ENCODE data around the gene RIC3.

Gene RIC3

DNA sequence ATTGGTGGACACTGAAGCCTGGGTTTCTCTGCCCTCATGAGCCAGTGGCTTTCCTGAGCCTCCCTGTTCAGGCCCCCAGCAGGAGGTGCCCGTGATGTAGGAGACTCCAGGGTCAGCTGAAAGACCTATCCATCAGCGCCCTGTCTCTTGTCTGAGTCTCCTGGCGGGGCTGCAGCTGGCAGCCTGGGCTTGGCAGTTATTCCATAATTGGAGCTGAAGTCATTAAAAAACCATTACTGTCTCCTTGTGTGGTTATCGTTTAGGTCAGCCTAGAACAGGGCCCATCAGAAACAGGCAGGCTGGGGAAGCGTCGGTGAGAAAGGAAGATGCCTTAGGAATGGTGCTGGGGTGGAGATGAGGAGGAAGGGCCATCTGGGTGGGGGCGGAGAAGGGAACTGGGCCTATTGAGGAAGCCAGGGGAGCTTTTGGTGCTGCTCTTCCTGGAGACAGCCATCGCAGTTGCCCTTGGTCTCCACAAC is 82.8 kb downstream of the RIC3 start:
- no peak for DNase-seq

- no peak for DNase-seq
Measured at GRCh38 chr11:8085011-8085645, 83.7 kb downstream of the RIC3 start.

- DNase-seq: no peak
Measured at GRCh38 chr11:8084352-8084751, 84.5 kb downstream of the RIC3 start.

- no peak for DNase-seq
Measured at GRCh38 chr11:8083871-8084281, 84.9 kb downstream of the RIC3 start.

- no peak for DNase-seq
Measured at GRCh38 chr11:8083088-8083395, 85.8 kb downstream of the RIC3 start.

DNA sequence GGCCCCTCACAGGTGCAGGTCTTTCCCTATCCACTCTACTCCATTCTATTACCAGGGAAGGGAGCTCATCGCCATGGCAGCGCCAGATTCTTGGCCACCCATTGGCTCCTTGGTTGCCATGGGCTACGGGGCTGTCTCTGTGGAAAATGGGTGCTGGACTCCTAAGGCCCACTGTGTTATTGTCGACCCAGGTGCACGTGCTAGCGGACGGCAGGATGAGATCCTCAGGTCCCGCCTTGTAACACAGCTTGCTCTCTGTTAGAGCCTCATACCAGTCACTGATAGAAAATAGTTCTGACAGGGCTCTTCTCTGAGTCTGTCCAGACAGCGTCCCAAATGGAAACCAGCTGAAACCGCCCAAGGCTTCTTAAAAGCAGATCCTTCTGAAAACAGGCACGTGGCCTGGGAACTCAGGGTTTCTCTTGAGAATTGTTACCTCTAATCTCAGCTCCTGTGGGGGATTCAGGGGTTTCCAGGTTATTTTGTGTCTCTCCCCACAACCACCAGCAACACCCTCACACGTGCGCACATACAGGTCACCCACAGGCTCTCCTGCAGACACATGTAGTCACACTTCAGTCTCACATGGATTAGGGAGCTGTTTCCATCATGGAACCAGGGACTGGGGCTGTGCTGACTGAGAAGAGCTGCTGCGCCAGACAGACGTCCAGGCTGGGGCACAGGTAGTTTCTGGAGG is 86.3 kb downstream of the RIC3 start:
- no peak for DNase-seq

DNA sequence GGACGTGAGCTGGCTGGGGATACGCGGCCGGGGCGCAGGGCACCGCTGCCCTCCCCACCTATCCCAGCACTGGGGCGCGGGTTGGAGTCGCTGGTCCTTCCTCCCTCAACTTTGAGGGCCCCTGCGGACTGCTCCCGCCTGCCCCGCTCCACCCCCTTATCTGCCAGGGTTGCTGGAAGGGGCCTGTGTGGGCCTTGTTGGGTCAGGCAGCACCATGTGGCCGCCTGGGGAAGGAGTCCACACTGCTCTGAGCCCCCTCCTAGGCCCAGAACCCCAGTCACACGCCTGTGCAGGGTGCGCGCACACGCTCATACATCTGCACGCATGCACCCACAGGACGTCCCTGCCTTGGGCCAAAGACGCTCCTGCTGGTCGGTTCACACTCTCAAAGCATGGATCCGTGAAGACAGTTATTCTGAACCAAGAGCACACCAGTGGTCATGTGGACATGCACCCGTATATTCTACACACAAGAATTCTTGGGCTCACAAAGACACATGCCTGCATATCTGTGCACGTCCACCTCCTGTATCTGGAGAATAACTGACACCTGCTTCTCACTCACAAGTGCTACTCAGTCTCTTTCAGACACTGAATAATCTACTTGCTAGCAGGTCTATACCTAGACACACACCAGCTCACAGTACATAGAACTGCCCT is 87.1 kb downstream of the RIC3 start:
- DNase-seq: no peak

- no peak for DNase-seq
Measured at GRCh38 chr11:8080674-8081590, 87.9 kb downstream of the RIC3 start, which contains the start of gene TUB. TUB (plus strand) TSS chr11:8081211; CDS start chr11:8081511, 300 bp downstream.

- no peak for DNase-seq
Measured at GRCh38 chr11:8080069-8080670, 88.7 kb downstream of the RIC3 start.

GRCh38 chr11:8079111-8079675 is 89.6 kb downstream of the RIC3 start:
- DNase-seq: no peak

DNA sequence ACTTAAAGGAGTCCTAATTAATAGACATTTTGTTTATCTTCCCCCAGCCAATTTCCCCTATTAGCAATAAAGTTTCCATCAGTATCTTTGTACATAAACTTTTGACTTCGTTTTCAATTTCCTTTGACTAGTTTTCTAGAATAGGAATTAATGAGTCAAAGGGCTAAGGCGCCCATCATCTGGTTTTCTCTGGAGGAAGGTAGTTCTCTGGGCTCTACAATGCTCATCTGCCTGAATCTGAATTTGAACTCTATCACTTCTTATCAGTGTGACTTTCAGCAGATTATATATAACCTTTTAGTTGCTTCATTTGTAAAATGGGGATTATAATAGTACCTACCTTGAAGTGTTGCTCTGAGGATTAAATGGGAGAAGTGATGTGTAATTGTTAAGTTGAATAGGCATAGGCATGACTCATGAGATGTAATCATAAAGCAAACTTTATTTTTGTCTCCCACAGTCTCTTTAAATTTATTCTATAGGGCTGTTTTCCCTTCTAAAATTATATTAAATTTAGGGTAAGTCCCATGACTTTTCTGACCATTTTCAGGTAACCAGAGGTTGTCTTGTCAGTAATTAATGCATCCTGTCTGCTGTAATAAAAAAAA is 93.6 kb downstream of the RIC3 start:
- DNase-seq: no peak

DNA sequence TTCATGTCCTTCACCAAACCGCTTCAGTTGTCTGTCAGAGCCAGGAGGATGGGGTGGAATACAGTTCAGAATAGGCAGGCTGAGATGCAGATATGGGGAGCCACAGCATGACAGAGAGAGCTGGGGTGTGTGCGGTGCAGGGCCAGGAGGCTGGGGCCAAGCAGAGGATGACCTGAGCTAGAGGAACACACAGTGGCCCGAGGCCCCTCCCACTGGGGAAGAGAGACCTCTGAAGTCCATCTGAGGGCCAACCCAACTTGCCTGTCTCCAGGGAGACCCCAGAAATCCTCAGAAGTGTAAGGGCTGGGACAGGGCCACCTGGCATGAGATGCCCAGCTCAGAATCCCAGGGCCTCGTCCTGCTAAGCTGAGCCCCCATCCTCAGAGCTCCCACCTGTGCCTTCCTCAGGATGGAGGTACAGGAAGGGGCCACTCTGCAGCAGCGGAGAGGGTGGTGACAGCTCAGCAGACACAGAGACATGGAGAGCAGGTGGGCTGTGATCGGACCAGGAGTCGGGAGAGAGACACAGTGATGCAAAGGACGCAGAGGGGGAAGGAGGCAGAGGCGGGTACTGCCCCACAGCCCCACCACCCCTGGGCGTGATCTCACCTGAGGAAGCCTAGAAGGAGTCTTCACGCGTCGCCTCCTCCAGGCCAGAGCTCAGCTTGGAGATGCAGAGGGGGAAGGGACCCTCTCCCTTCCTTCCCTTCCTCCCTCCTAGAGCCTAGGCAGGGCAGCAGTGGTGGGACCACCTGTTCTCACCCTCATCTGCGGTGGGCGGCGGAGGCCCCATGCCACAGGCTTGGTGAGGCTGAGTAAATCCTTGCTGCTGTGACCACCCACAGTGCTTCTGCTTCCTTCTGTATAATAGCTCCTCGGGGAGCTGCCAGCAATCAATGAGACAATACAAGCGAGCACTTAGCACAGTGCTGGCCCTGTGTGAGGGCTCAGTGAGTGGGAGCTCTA is 96.9 kb downstream of the RIC3 start:
- DNase-seq: peak; percentile 16

DNA sequence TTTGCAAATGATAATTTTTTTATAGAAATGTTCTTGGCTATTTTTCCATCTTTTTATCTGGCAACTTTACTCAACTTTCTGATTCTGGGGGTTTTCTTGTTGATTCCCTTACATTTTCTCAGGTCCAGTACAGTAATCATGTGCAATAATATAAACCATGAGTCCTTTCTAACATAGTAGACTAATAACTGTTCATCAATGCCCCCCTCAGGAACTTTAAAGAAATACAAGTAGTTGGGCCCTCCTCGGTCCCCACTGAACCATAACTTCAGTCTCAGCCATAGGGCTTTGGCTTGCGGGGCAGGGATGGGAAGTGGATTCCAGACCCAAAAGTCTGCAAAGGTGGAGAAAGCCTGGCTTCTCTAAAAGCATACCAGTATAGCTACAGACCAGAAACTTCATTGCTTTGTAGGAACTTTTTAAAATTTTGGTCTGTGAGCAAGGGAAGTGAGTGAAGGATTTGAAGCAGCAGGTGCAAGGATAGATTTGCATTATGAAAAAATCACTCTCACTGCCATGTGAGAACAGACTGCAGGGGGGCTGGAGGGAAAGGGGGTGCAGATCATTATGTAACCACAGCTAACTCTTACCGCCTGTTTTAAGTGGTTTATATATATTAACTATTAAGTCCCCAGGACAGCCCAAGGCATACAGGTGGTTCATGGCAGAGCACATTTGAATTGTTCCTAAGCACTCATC is 98.3 kb downstream of the RIC3 start:
- no peak for DNase-seq

DNA sequence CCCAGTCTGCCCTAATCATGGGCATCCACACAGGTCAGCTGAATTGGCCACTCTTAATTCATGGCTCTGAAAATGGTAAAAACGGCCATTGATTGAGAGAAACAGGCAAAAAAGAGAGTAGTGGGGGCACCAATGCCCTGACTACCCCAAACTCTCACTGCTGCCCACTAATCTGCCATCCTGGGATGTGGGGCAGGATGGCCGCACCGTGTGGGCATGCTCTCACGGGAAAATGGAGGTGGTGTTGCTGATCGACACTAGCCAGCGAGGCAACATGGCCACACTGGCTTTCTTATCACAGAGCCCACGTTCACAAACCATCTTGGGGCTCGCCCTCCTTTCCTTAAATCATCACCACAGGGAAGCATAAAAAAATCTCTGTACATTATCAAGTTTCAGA is 99.1 kb downstream of the RIC3 start:
- DNase-seq: no peak

DNA sequence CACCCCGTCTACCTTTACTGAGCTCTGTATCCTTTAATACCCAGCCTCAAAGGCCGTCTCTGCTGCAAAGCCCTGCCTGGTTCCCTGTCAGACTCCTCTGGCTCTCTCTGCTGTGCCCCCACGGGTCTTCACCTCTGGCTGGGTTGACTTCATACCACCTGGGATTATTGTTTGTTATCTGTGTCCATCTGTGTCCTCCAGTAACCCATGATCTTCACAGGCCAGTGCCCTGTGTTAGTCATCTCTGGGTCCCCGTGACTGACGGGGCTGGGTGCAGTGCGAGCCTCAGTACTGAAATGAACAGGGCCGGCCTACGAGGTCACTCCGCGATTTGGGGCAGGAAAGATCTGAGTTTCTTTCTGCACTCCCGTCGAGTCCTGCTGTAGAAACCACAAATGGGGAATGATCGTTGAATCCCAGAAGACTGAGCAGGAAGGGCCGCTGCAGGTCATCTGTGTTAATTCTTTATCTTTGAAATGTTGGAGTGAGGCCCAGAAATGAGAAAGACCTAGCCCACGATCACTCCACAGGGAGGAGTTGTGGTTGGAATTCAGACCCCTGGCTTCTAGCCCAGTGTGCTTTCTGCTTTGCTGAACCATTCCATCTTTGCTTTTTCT is 100.1 kb downstream of the RIC3 start:
- DNase-seq: no peak

GRCh38 chr11:8067929-8068575 is 100.8 kb downstream of the RIC3 start:
- DNase-seq: no peak

DNA sequence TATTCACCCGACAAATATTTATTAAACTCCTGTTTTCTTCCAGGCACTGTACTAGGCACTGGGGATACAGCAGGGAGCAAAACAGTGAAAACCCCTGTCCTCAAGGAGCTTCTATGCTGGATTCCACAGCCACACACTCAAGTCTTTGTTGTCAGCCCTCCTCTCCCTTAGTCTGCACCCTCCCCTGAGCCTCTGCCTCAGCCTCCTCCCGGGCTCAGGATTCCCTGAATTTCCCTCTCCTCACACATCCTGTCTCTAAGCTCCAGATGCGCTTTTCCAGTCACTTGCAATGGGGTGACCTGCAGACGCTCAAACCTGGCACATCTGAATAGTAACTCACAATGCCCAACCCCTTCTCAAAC is 101.3 kb downstream of the RIC3 start:
- no peak for DNase-seq

DNA sequence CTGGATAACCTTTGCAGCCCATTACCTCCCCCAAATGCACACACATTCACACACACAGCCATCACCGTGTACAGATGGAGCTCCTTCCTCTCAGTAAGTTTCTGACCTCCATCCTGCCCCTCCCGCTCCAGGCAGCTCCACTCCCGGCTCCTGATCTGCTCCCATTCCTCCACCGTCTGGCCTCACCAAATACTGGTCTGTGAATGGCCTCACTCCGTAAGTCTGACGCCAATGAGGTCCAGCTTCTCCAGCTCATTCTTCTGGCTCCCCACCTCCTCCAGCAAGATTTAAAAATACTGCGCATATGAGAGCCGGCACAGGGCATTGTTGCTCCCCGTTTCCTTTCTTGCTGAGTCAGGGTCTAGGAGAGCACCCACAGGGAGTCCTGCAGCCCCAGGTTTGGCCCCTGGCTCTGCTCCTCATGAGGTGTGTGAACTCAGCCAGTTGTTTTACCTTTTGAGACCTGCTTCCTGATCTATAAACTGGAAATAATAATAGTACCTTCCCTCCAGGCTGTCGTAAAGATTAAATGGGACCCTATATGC is 101.8 kb downstream of the RIC3 start:
- DNase-seq: no peak

Measured in activated CD4-positive, CD25-positive, alpha-beta regulatory T cell treated with anti-CD3 and anti-CD28 coated beads, Interleukin-2, amount 50 U/mL, for 72 hours (primary cell).